Loucy (cell line): ENCODE data around the gene PPP3CA.

Experiments used
- H2AFZ ChIP-seq: fragments of 200-600 bp; sonication (generic); 2 replicates; pipeline ENCODE4 v1.6.0; 2016; ENCODE audit warnings: antibody characterized with exemption, mild to moderate bottlenecking, low read length, moderate library complexity
- H3F3A ChIP-seq: fragments of 200-600 bp; 2 replicates; pipeline ENCODE4 v1.6.0; 2016; ENCODE audit warnings: antibody characterized with exemption, low read depth, mild to moderate bottlenecking
- H3K27me3 ChIP-seq: fragments of 200-600 bp; sonication (generic); 2 replicates; pipeline ENCODE4 v1.6.1; 2014; ENCODE audit warnings: low read length, mild to moderate bottlenecking; ENCODE audit not compliant: insufficient read depth, poor library complexity, severe bottlenecking
- H3K36me3 ChIP-seq: fragments of 200-600 bp; sonication (generic); 2 replicates; pipeline ENCODE4 v1.6.1; 2016; ENCODE audit warnings: low read length; ENCODE audit not compliant: insufficient read depth
- H3K4me1 ChIP-seq: fragments of 200-600 bp; sonication (generic); 2 replicates; pipeline ENCODE4 v1.5.1; 2014; ENCODE audit warnings: low read length, mild to moderate bottlenecking; ENCODE audit not compliant: insufficient read depth, poor library complexity, severe bottlenecking
- H3K4me2 ChIP-seq: fragments of 200-600 bp; sonication (generic); 2 replicates; pipeline ENCODE4 v1.6.0; 2014; ENCODE audit warnings: antibody characterized with exemption, low read length, low read depth, mild to moderate bottlenecking; ENCODE audit not compliant: poor library complexity, severe bottlenecking
- H3K4me3 ChIP-seq: fragments of 200-600 bp; sonication (generic); 2 replicates; pipeline ENCODE4 v1.5.1; 2014; ENCODE audit warnings: low read length, mild to moderate bottlenecking, mixed read lengths; ENCODE audit not compliant: poor library complexity, severe bottlenecking
- H3K79me2 ChIP-seq: fragments of 200-600 bp; sonication (generic); 2 replicates; pipeline ENCODE4 v1.6.1; 2014; ENCODE audit warnings: low read length; ENCODE audit not compliant: insufficient read depth
- H3K9ac ChIP-seq: fragments of 200-600 bp; sonication (generic); 2 replicates; pipeline ENCODE4 v1.6.0; 2014; ENCODE audit warnings: mild to moderate bottlenecking, low read depth, low read length, moderate library complexity; ENCODE audit not compliant: poor library complexity, severe bottlenecking
- H3K9me2 ChIP-seq: fragments of 200-600 bp; sonication (generic); replicated peaks from 2 replicates; pipeline ENCODE4 v1.6.1; 2016; ENCODE audit warnings: low read depth, low read length, mixed read lengths
- H3K9me3 ChIP-seq: fragments of 200-600 bp; sonication (generic); 2 replicates; pipeline ENCODE4 v1.6.1; 2014; ENCODE audit warnings: mild to moderate bottlenecking, antibody characterized with exemption, low read length, low read depth; ENCODE audit not compliant: insufficient read depth
- H4K20me1 ChIP-seq: fragments of 200-600 bp; sonication (generic); 2 replicates; pipeline ENCODE4 v1.6.0; 2014; ENCODE audit warnings: antibody characterized with exemption, low read length, mild to moderate bottlenecking; ENCODE audit not compliant: insufficient read depth, poor library complexity, severe bottlenecking
- EZH2phosphoT487 ChIP-seq: fragments of 200-600 bp; IDR thresholded peaks from 2 replicates; pipeline ENCODE4 v1.6.1; 2018; ENCODE audit warnings: antibody characterized with exemption, mild to moderate bottlenecking, moderate library complexity, borderline replicate concordance
- TF ChIP-seq, protein P1 (sequence below): fragments of 200-600 bp; sonication (generic); conservative IDR thresholded peaks from 2 replicates; pipeline ENCODE4 v1.5.1; 2014; ENCODE audit warnings: mild to moderate bottlenecking, antibody characterized with exemption, low read length

Gene PPP3CA

GRCh38 chr4:101251261-101251660, 96.1 kb downstream of the PPP3CA start:
- no peak for TF ChIP-seq EZH2phosphoT487
- TF ChIP-seq, protein P1, sequence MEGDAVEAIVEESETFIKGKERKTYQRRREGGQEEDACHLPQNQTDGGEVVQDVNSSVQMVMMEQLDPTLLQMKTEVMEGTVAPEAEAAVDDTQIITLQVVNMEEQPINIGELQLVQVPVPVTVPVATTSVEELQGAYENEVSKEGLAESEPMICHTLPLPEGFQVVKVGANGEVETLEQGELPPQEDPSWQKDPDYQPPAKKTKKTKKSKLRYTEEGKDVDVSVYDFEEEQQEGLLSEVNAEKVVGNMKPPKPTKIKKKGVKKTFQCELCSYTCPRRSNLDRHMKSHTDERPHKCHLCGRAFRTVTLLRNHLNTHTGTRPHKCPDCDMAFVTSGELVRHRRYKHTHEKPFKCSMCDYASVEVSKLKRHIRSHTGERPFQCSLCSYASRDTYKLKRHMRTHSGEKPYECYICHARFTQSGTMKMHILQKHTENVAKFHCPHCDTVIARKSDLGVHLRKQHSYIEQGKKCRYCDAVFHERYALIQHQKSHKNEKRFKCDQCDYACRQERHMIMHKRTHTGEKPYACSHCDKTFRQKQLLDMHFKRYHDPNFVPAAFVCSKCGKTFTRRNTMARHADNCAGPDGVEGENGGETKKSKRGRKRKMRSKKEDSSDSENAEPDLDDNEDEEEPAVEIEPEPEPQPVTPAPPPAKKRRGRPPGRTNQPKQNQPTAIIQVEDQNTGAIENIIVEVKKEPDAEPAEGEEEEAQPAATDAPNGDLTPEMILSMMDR = no peak
- Histone ChIP-seq H3F3A (no peaks in the 10 kb centered on the region), H3K9me2 (no peaks in the 10 kb centered on the region), H3K4me2 (no peak overlapping the region), H3K4me1 (peaks cover 10% of the 10 kb centered on the region), H3K9ac (no peak overlapping the region), H2AFZ (no peak overlapping the region), H3K4me3 (no peak overlapping the region), H3K9me3 (no peaks in the 10 kb centered on the region), H3K79me2 (peaks cover 39% of the 10 kb centered on the region), H3K36me3 (no peaks in the 10 kb centered on the region), H3K27me3 (no peaks in the 10 kb centered on the region), H4K20me1 (no peaks in the 10 kb centered on the region)

DNA sequence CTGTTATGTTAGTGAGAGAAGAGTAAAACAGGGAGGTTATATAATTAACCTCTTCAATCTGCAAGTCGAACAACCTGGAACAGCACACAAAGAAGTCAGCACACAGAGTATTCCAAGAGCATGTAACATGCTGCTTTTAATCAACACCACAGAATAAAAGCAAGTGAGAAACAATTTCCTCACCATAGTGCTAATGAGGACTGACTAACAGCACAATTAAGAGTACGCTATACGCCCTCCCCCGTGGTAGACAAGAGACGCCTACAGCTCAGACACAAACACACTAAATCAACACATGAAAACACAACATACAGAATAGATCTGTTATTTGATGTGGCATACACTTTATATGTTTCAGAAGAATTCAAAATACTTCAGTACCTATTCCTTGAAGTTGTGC, 103.0 kb downstream of the PPP3CA start:
- Histone ChIP-seq H4K20me1 (peaks cover 4% of the 10 kb centered on the region), H3K4me2 (no peak overlapping the region), H3K9me2 (no peaks in the 10 kb centered on the region), H3K9me3 (no peaks in the 10 kb centered on the region), H3K79me2 (peaks cover 13% of the 10 kb centered on the region; the same call in 1 of the 2 replicates), H3K4me1 (peaks cover 10% of the 10 kb centered on the region), H3K27me3 (no peaks in the 10 kb centered on the region), H3K4me3 (no peak overlapping the region), H3K9ac (no peak overlapping the region), H3K36me3 (no peaks in the 10 kb centered on the region), H3F3A (no peaks in the 10 kb centered on the region), H2AFZ (no peak overlapping the region)
- TF ChIP-seq, protein P1 = no peak
- no peak for TF ChIP-seq EZH2phosphoT487

DNA sequence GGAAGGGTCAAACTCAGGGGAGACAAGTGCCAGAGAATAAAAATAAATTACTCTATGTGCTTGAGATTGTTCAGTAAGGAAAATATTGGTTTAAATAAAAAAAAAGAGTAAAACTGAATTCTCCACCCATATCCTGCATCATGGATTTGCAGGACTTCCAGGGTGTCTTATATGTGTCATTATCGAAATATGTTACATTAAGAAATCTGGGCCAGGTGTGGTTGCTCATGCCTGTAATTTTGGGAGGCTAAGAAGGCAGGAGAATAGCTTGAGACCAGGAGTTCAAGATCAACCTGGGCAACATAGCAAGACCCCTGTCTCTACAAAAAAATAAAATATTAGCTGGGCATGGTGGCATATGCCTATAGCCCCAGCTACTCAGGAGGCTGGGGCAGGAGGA, 104.9 kb downstream of the PPP3CA start:
- no peaks in the 10 kb centered on the region for H3F3A ChIP-seq
- no peak overlapping the region for H3K9ac ChIP-seq
- no peak overlapping the region for H3K4me2 ChIP-seq
- H3K79me2 ChIP-seq = peaks cover 24% of the 10 kb centered on the region
- H3K27me3 ChIP-seq = no peaks in the 10 kb centered on the region
- no peaks in the 10 kb centered on the region for H3K9me2 ChIP-seq
- peaks cover 5% of the 10 kb centered on the region for H4K20me1 ChIP-seq
- no peak overlapping the region for H2AFZ ChIP-seq
- TF ChIP-seq, protein P1 = no peak
- TF ChIP-seq EZH2phosphoT487 = no peak
- no peak overlapping the region for H3K4me3 ChIP-seq
- H3K4me1 ChIP-seq = peaks cover 25% of the 10 kb centered on the region
- no peaks in the 10 kb centered on the region for H3K9me3 ChIP-seq
- H3K36me3 ChIP-seq = no peaks in the 10 kb centered on the region
